ENCODE data around the gene ZNRD2. TPM values are rescaled to one million over a fixed set of nuclear protein-coding genes. Genes with fewer than 3 reads are reported as not detected.

Gene ZNRD2
- total RNA-seq, 2 experiments from 2014 or later, result 39.2 to 40.7 TPM

GRCh38 chr11:65557280-65558001, 12.8 kb upstream of the ZNRD2 start:
- H3K27ac Mint-ChIP-seq, result peak overlapping the region; percentile 76
- ATAC-seq (peak; percentile 12), DNase-seq (no peak)
- H3K27me3 Mint-ChIP-seq (ENCODE audit: low read depth), result no peaks in the 10 kb centered on the region
- H3K4me3 Mint-ChIP-seq, result peak overlapping the region; percentile 82
- CTCF ChIA-PET, result interaction anchor here (0.7 to 3.5 kb wide), 6 partner anchors 9 to 31 kb away, joined by 3 to 18 read pairs (median 6); partner anchors contain the start of genes FAM89B and ZNRD2
- peaks cover 2% of the 10 kb centered on the region for H3K36me3 Mint-ChIP-seq (ENCODE audit: low read depth)
- H3K4me1 Mint-ChIP-seq (ENCODE audit: low read depth), result peaks cover 65% of the 10 kb centered on the region
- no peaks in the 10 kb centered on the region for H3K9me3 Mint-ChIP-seq (ENCODE audit: insufficient read depth)
- POLR2A ChIA-PET, result interaction anchor here (0.7 to 1.8 kb wide), 8 partner anchors 8 to 136 kb away, joined by 3 to 11 read pairs (median 4); partner anchors contain the start of genes FAM89B, NEAT1 and ZNRD2

GRCh38 chr11:65558002-65558929, 12.0 kb upstream of the ZNRD2 start, which contains the start of gene LTBP3:
Gene LTBP3, minus strand, starts transcription at chr11:65558359. Its CDS starts 400 bp downstream, at chr11:65557959.
- H3K36me3 Mint-ChIP-seq (ENCODE audit: low read depth), result no peaks in the 10 kb centered on the region
- peak; percentile 52 for ATAC-seq
- H3K27me3 Mint-ChIP-seq (ENCODE audit: low read depth), result no peaks in the 10 kb centered on the region
- peak within 1 kb of the TSS; percentile 78 for H3K27ac Mint-ChIP-seq
- POLR2A ChIA-PET, result interaction anchor here (0.6 to 1.8 kb wide), 10 partner anchors 8 to 57 kb away, joined by 3 to 11 read pairs (median 3); partner anchors contain the start of genes FAM89B and ZNRD2
- no peaks in the 10 kb centered on the region for H3K9me3 Mint-ChIP-seq (ENCODE audit: insufficient read depth)
- H3K4me1 Mint-ChIP-seq (ENCODE audit: low read depth), result peaks cover 58% of the 10 kb centered on the region
- DNase-seq, result no peak
- CTCF ChIA-PET, result interaction anchor here (1.2 to 3.5 kb wide), 4 partner anchors 12 to 30 kb away, joined by 5 to 25 read pairs (median 15); partner anchors contain the start of gene ZNRD2
- peak within 1 kb of the TSS; percentile 82 for H3K4me3 Mint-ChIP-seq

DNA sequence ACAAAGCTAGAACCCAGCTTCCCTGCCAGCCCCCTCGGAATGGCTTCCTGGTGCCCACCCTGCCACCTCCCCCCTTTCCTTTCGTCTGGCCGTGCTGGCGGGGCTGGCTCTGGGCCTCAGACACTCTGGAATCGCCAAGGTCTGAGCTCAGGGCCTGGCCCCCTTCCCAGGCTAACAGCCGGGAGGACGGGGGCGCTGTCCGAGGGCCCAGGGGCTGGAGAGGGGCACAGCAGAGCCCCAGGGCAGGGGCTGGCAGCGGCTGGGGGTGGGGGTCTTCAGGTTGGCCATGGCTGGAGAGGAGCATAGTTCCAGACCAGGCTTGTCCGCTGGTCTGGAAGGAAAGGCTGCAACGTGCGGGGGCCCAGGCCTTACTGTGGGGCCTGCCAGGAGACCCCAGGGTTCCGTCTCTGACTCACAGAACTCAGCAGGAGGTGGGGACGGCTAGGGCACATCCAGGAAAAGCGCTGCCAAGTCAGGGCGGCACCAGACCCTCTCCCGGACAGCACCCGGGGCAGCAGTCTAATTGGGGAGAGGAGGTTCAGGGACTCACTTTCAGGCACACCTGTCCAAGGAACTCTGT, 11.3 kb upstream of the ZNRD2 start:
- no peaks in the 10 kb centered on the region for H3K9me3 Mint-ChIP-seq (ENCODE audit: insufficient read depth)
- peaks cover 59% of the 10 kb centered on the region for H3K4me1 Mint-ChIP-seq (ENCODE audit: low read depth)
- POLR2A ChIA-PET, result interaction anchor here (0.6 to 3.3 kb wide), 10 partner anchors 8 to 68 kb away, joined by 3 to 13 read pairs (median 3); partner anchors contain the start of gene ZNRD2
- no peaks in the 10 kb centered on the region for H3K36me3 Mint-ChIP-seq (ENCODE audit: low read depth)
- CTCF ChIA-PET, result interaction anchor here (1.2 to 2.8 kb wide), 3 partner anchors 11 to 29 kb away, joined by 5 to 25 read pairs (median 12); partner anchors contain the start of gene ZNRD2
- no peak for DNase-seq
- H3K27me3 Mint-ChIP-seq (ENCODE audit: low read depth), result no peaks in the 10 kb centered on the region
- H3K27ac Mint-ChIP-seq, result peak overlapping the region; percentile 66
- peak overlapping the region; percentile 63 for H3K4me3 Mint-ChIP-seq
- no peak for ATAC-seq

GRCh38 chr11:65559535-65559934, 10.7 kb upstream of the ZNRD2 start:
- H3K27ac Mint-ChIP-seq, result peak overlapping the region; percentile 14
- peaks cover 55% of the 10 kb centered on the region for H3K4me1 Mint-ChIP-seq (ENCODE audit: low read depth)
- no peaks in the 10 kb centered on the region for H3K27me3 Mint-ChIP-seq (ENCODE audit: low read depth)
- peak overlapping the region; percentile 36 for H3K4me3 Mint-ChIP-seq
- no peak for ATAC-seq
- CTCF ChIA-PET, result interaction anchor here (2.7 to 2.8 kb wide), 2 partner anchors 18 to 29 kb away, joined by 12 to 25 read pairs; no protein-coding TSS in a partner anchor
- DNase-seq, result no peak
- POLR2A ChIA-PET, result interaction anchor here (0.6 to 3.3 kb wide), 6 partner anchors 10 to 68 kb away, joined by 3 to 13 read pairs (median 3); partner anchors contain the start of gene ZNRD2
- H3K36me3 Mint-ChIP-seq (ENCODE audit: low read depth), result no peaks in the 10 kb centered on the region
- H3K9me3 Mint-ChIP-seq (ENCODE audit: insufficient read depth), result no peaks in the 10 kb centered on the region

GRCh38 chr11:65559951-65560537, 10.2 kb upstream of the ZNRD2 start:
- Mint-ChIP-seq H3K36me3 (ENCODE audit: low read depth) (no peaks in the 10 kb centered on the region), H3K4me1 (ENCODE audit: low read depth) (peaks cover 53% of the 10 kb centered on the region), H3K4me3 (no peak overlapping the region), H3K9me3 (ENCODE audit: insufficient read depth) (no peaks in the 10 kb centered on the region), H3K27ac (peak overlapping the region; percentile 45), H3K27me3 (ENCODE audit: low read depth) (no peaks in the 10 kb centered on the region)
- DNase-seq (no peak), ATAC-seq (no peak)
- ChIA-PET POLR2A (interaction anchor here (1.2 to 3.3 kb wide), 5 partner anchors 10 to 28 kb away, joined by 3 to 13 read pairs (median 3); partner anchors contain the start of gene ZNRD2), CTCF (interaction anchor here (1.9 to 2.8 kb wide), 3 partner anchors 8 to 28 kb away, joined by 7 to 25 read pairs (median 12); no protein-coding TSS in a partner anchor)

DNA sequence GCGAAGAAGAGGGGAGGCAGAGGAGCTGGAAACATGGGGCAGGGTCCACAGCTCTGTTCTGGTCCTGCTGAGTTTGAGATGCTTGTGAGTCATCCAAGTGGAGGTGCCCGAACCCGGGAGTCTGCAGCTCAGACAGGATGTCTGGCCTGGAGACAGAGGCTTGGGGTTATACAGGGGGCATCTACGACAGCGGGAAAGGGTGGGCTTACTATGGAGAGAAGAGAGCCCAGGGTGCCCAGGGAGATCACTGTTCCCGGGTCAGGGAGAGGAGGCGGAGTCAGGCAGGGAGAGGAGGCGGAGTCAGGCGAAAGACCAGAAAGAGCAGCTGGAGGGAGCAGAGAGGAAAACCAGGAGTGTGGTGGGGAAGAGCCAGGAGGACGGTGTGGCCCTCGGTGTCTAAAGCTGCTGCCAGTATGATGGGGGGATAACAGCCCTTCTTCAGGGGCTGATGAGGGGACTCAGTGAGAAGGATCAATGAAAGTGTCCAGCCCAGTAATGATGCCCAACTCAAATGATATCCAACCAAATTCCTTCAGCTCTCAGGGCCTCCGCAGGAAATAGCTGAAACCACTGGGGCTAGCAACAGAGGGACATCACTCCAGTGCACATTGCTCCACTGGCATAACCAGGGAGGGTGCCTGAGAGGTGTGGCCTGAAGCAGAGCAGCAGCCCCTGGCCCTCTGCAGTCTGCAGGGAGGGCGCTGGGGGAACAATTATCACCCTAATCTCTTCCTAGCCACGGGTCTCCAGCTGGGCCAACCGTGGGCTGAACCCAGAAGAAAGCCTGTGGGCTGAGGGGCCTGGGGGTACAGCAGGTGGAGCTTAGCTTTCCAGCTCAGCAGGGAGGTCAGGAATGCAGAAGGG, 9.5 kb upstream of the ZNRD2 start:
- H3K27ac Mint-ChIP-seq, result no peak overlapping the region
- no peaks in the 10 kb centered on the region for H3K36me3 Mint-ChIP-seq (ENCODE audit: low read depth)
- H3K4me3 Mint-ChIP-seq, result no peak overlapping the region
- ChIA-PET CTCF (interaction anchor here (1.9 to 2.8 kb wide), 3 partner anchors 9 to 28 kb away, joined by 7 to 25 read pairs (median 12); no protein-coding TSS in a partner anchor), POLR2A (interaction anchor here (1.2 to 3.3 kb wide), 2 partner anchors 9 to 27 kb away, joined by 3 to 13 read pairs; partner anchors contain the start of gene ZNRD2)
- no peaks in the 10 kb centered on the region for H3K27me3 Mint-ChIP-seq (ENCODE audit: low read depth)
- peaks cover 53% of the 10 kb centered on the region for H3K4me1 Mint-ChIP-seq (ENCODE audit: low read depth)
- no peak for DNase-seq
- no peaks in the 10 kb centered on the region for H3K9me3 Mint-ChIP-seq (ENCODE audit: insufficient read depth)
- no peak for ATAC-seq

DNA sequence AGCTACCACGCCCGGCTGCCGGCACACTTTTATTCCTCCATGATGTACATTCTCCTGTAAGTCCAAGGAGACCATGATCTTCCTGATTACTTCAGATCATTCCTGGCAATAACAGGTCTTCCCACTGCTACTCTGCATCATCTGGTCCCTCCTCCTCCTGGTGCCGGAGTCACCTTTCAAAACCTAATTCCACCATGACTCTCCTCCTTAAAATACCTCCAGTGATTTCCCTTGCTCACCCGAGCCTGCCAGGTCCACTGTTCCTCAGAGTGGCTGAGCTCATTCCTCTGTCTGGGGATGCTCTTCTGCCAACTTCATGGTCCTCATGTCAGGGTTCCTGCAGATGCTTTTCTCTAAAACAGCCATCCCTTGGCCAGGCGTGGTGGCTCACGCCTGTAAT, 8.3 kb upstream of the ZNRD2 start:
- CTCF ChIA-PET, result interaction anchor here (1.9 to 5.7 kb wide), 2 partner anchors 10 to 21 kb away, joined by 7 to 47 read pairs; no protein-coding TSS in a partner anchor

DNA sequence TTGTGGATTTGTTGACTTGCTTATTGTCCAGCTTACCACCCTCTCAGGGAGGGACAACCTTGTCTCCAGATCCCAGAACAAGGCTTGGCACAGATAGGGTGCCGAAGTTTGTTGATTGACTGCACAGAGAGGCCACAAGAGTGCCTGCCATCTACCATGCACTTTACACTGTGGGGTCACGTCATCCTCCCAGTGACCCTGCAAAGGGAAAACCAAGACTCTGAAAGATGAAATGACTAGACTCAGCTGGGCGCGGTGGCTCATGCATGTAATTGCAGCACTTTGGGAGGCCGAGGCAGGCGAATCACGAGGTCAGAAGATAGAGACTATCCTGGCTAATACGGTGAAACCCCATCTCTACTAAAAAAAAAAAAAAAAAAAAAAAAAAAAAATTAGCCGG, 7.5 kb upstream of the ZNRD2 start:
- H3K4me1 Mint-ChIP-seq (ENCODE audit: low read depth), result peaks cover 52% of the 10 kb centered on the region
- H3K4me3 Mint-ChIP-seq, result no peak overlapping the region
- DNase-seq (no peak), ATAC-seq (no peak)
- H3K27ac Mint-ChIP-seq, result no peak overlapping the region
- peaks cover 3% of the 10 kb centered on the region for H3K36me3 Mint-ChIP-seq (ENCODE audit: low read depth)
- no peaks in the 10 kb centered on the region for H3K27me3 Mint-ChIP-seq (ENCODE audit: low read depth)
- CTCF ChIA-PET, result interaction anchor here (0.8 to 5.7 kb wide), 3 partner anchors 11 to 25 kb away, joined by 3 to 47 read pairs (median 3); no protein-coding TSS in a partner anchor
- POLR2A ChIA-PET, result no interaction called here
- no peaks in the 10 kb centered on the region for H3K9me3 Mint-ChIP-seq (ENCODE audit: insufficient read depth)

More for the DNA sequence above, 8.3 kb upstream of the ZNRD2 start:
- DNase-seq, result no peak
- Mint-ChIP-seq H3K27ac (no peak overlapping the region), H3K4me1 (ENCODE audit: low read depth) (peaks cover 54% of the 10 kb centered on the region), H3K27me3 (ENCODE audit: low read depth) (no peaks in the 10 kb centered on the region), H3K36me3 (ENCODE audit: low read depth) (peaks cover 2% of the 10 kb centered on the region), H3K9me3 (ENCODE audit: insufficient read depth) (no peaks in the 10 kb centered on the region), H3K4me3 (no peak overlapping the region)
- ATAC-seq, result no peak
- POLR2A ChIA-PET, result interaction anchor here (0.7 to 3.3 kb wide), 3 partner anchors 8 to 12 kb away, joined by 3 to 13 read pairs (median 3); partner anchors contain the start of gene ZNRD2

- Mint-ChIP-seq H3K9me3 (ENCODE audit: insufficient read depth) (no peaks in the 10 kb centered on the region), H3K4me1 (ENCODE audit: low read depth) (peaks cover 56% of the 10 kb centered on the region)
- DNase-seq, result no peak
These were observed 6.7 kb upstream of the ZNRD2 start for GRCh38 chr11:65563601-65564000.

More at GRCh38 chr11:65563601-65564000, 6.7 kb upstream of the ZNRD2 start:
- ATAC-seq, result no peak
- Mint-ChIP-seq H3K36me3 (ENCODE audit: low read depth) (peaks cover 7% of the 10 kb centered on the region), H3K4me3 (no peak overlapping the region), H3K27me3 (ENCODE audit: low read depth) (no peaks in the 10 kb centered on the region), H3K27ac (peak overlapping the region; percentile 44)
- ChIA-PET CTCF (interaction anchor here (1.0 to 5.7 kb wide), 2 partner anchors 10 to 23 kb away, joined by 3 to 47 read pairs; no protein-coding TSS in a partner anchor), POLR2A (interaction anchor here (1.0 kb wide), 1 partner anchor 18 kb away, joined by 3 read pairs; no protein-coding TSS in a partner anchor)
